Pancreas (tissue), 10 donors: ENCODE measurements around the gene SLC7A10. TPM values are rescaled to one million over a fixed set of nuclear protein-coding genes. Genes with fewer than 3 reads are reported as not detected.

Experiments
- ATAC-seq, 4 donors: fragments of 200-7000 bp; cut with Tn5 transposase; one replicate each; pipeline versions ENCODE4 v1.8.0 to v1.9.1; 2020; ENCODE audit warnings: mild to moderate bottlenecking in 4 of 4, moderate library complexity in 4 of 4
- DNase-seq, 6 donors: peaks; one replicate each; pipeline ENCODE4 v3.0.0-alpha.2; 2020
- FAIRE-seq: peaks from 2 replicates; lab custom pipeline; 2012; peaks lifted over from hg19 to GRCh38; lab: Jason Lieb, UNC
- H3K27ac ChIP-seq, 4 donors: fragments of 200-600 bp; sonication (generic); 1 replicate in 3 of 4; 2 replicates in 1 of 4; pipeline versions ENCODE4 v1.5.0 to v1.8.0; 2020
- H3K27me3 ChIP-seq, 4 donors: fragments of 200-600 bp; one replicate each; pipeline ENCODE4 v1.8.0; 2021
- H3K36me3 ChIP-seq, 3 donors: fragments of 200-600 bp; sonication (generic) in 1 of 3; one replicate each; pipeline versions ENCODE4 v1.5.0 to v1.8.0; 2020 to 2021
- H3K4me1 ChIP-seq, 3 donors: fragments of 200-600 bp; one replicate each; pipeline ENCODE4 v1.8.0; 2021
- H3K4me3 ChIP-seq, 4 donors: fragments of 200-600 bp; sonication (generic) in 2 of 4; one replicate each; pipeline versions ENCODE4 v1.5.0 to v1.8.0; 2020 to 2021
- H3K9me3 ChIP-seq, 4 donors: fragments of 200-600 bp; one replicate each; pipeline ENCODE4 v1.8.0; 2021
- WGBS, 2 donors: extraction: QIAGEN DNeasy Blood & Tissue Kit; methylation state at CpG; one replicate each; pipeline ENCODE4 v1.1.7; 2013; 5-methylcytosine and 5-hydroxymethylcytosine counted together
- intact Hi-C, 3 donors: fragments of 100-400 bp; cut with DNase I; formaldehyde crosslinking; loops; one replicate each; pipeline versions ENCODE4 v1.11.1 to v1.14.2; 2022
- polyA plus RNA-seq, 2 donors: library from polyadenylated mRNA; stranded (reverse); fragments of 200-250 nt; gene quantifications; one replicate each; pipeline ENCODE4 v1.2.3, GENCODE V29; 2013
- total RNA-seq, 6 donors: library from RNA; stranded (reverse); fragmentation: NEBNext Ultra II Directional in 4 of 6; extraction: Animal tissue kit (Norgen Biotek cat#: 25700) in 4 of 6; gene quantifications; one replicate each; pipeline versions ENCODE4 v1.2.1 to v1.2.4, GENCODE V29; 2021 to 2023
- TF ChIP-seq, protein P1 (sequence below), 4 donors: fragments of 200-600 bp; sonication (generic) in 3 of 4; IDR thresholded peaks; one replicate each; pipeline versions ENCODE4 v1.5.0 to v1.8.0; 2021; ENCODE audit warnings: antibody characterized with exemption in 4 of 4
- donor health status: healthy with polysubstance abuse.
- donor health status: DM: no; HTN: no; CAD: no; lungs with moderate emphysema.
- donor health status: DM: no; HTN: no; CAD: no.
- donor health status: control.
- donor health status: control.
- donor health status: Bipolar disorder and iron deficiency.
- donor health status: DM: yes; HTN: yes; CAD: no.
- donor health status: DM: no; HTN: no; CAD: no.
- donor health status: DM: no; HTN: no; CAD: no.
- donor health status: DM: yes; HTN: yes; CAD: no.

SLC7A10 gene
- total and polyA plus RNA-seq, 8 donors: 0.28 to 1.3 (median 0.38) TPM; not detected in 5

DNA sequence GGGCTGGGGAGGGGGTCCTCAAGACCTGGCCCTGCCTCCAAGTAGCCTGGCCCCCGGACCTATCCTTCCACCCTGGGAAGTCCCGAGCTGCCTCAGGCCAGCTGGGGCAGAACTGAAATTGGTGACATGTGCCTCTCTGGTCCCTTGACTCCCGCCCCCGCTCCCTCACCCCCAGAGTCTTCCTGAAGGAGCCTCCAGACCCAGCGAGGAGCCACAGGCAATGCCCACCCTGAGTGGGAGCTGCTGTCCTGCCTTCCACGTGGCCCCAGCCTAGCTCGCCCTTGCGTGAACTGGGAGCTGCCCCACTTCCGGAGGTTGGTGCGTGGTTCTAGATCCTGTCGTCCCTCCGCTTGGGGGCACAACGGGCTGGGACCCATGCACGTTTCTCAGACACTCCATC is 42.1 kb upstream of the SLC7A10 start:
- Histone ChIP-seq H3K4me3 (no peak overlapping the region), H3K4me1 (no peaks in the 10 kb centered on the region), H3K27ac (no peak overlapping the region), H3K9me3 (no peaks in the 10 kb centered on the region), H3K27me3 (no peaks in the 10 kb centered on the region), H3K36me3 (no peaks in the 10 kb centered on the region)
- peak in 1 of 4 donors; percentile 74 for ATAC-seq
- peak in 1 of 6 donors; percentile 55 for DNase-seq
- TF ChIP-seq, protein P1, sequence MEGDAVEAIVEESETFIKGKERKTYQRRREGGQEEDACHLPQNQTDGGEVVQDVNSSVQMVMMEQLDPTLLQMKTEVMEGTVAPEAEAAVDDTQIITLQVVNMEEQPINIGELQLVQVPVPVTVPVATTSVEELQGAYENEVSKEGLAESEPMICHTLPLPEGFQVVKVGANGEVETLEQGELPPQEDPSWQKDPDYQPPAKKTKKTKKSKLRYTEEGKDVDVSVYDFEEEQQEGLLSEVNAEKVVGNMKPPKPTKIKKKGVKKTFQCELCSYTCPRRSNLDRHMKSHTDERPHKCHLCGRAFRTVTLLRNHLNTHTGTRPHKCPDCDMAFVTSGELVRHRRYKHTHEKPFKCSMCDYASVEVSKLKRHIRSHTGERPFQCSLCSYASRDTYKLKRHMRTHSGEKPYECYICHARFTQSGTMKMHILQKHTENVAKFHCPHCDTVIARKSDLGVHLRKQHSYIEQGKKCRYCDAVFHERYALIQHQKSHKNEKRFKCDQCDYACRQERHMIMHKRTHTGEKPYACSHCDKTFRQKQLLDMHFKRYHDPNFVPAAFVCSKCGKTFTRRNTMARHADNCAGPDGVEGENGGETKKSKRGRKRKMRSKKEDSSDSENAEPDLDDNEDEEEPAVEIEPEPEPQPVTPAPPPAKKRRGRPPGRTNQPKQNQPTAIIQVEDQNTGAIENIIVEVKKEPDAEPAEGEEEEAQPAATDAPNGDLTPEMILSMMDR (IDR thresholded peaks at IDR 0.05): no peak
- no peak for FAIRE-seq
- intact Hi-C loops: no loop called here
- WGBS, 2 donors: 66 to 81% methylated on average over 14 of the region's 14 CpGs

DNA sequence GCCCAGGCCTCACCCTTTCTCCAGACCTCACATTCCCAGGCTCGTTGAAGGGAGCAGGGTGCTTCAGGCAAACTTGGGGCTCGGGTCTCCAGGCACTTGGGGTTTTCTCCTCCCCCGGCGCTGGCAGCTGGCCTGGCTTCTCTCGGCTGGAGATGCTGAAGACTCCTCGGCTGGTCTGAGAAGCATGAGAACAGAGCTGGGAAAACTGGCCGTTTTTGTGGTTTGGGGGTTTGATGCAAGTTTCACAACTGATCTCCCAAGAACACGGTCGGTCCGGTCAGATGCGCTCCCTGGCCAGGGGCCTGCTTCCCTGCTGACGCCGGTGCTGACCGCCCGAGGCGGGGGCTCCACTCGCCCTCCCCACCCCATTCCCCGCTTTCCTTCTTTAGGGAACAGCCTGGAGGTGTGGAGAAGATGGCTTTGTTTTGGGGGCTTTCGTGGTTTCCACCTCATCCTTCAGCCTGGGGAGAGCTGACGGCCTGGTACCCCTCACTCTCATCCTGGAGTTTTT is 41.4 kb upstream of the SLC7A10 start:
- Histone ChIP-seq H3K4me1 (no peaks in the 10 kb centered on the region), H3K36me3 (no peaks in the 10 kb centered on the region), H3K9me3 (no peaks in the 10 kb centered on the region), H3K27me3 (no peaks in the 10 kb centered on the region), H3K27ac (no peak overlapping the region), H3K4me3 (no peak overlapping the region)
- peak in 1 of 6 donors; percentile 25 for DNase-seq
- 76 to 85% methylated on average over 19 to 20 of the region's 20 CpGs for WGBS, 2 donors
- intact Hi-C loops: no loop called here
- FAIRE-seq: no peak
- ATAC-seq: peak in 1 of 4 donors; percentile 40
- TF ChIP-seq, protein P1 (IDR thresholded peaks at IDR 0.05): no peak

DNA sequence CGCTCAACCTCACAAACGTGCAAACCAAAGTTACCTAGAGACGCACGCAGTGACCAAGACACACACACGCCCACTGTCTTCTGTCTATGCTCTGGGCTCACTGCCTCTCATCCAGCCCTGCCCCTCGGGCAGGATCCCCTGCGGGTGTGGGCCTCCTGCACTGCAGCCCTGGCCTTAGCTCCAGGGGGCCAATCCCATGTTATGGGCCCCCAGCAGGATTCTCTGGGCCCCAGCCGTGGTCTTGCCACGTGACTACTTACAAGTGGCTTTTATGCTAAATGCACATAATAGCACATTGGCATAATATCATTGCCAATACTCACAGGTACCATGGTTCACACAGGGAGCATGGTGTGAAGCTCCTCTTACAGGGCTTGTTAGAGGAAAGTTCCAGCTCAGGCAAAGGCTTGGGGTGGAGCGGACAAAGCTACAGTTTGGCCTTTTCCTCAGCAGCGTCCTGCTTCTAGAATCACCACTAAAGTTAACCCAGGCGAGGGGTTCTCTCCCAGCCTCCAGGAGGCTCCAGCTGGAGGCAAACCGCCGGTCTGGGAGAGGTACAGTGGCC is 39.3 kb upstream of the SLC7A10 start:
- Histone ChIP-seq H3K27me3 (no peaks in the 10 kb centered on the region), H3K4me3 (no peak overlapping the region), H3K4me1 (no peaks in the 10 kb centered on the region), H3K9me3 (no peaks in the 10 kb centered on the region), H3K36me3 (no peaks in the 10 kb centered on the region), H3K27ac (no peak overlapping the region)
- intact Hi-C loops: no loop called here
- FAIRE-seq (no peak), DNase-seq (peak in 1 of 6 donors; percentile 32), ATAC-seq (no peak)
- TF ChIP-seq, protein P1 (IDR thresholded peaks at IDR 0.05): no peak
- 85 to 91% methylated on average over 14 of the region's 14 CpGs for WGBS, 2 donors

DNA sequence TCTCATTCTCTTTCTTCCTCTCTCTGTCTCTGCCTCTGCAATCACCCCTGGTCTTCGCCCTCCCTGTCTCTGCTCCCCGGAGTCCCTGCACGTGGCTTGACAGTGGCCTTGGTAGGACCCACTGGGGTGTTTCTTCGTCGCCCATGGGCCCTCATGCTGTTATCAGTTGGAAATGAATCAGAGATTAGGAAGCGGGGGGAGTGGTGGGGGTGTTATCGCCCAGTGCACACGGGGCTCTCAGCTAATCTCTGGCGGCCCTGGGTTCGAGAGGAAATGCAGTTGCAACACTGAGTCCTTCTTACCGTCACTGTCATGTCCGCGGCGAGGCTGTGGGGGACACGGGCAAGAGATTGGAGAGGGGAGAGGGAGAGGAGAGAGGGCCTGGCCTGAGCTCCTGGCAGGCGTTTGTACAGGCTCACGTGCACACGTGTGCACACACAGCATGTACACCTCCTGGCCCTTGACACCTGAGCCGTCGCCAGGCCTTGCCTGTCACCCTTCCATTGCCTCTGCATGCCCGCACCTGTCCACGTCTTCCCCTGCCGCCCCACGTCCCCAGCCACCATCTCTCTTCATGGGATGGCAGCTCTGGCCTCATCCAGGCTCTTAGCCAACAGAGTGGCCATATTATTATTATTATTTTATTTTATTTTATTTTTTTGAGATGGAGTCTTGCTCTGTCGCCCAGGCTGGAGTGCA is 37.8 kb upstream of the SLC7A10 start:
- no peak for ATAC-seq
- Histone ChIP-seq H3K27me3 (no peaks in the 10 kb centered on the region), H3K36me3 (no peaks in the 10 kb centered on the region), H3K9me3 (no peaks in the 10 kb centered on the region), H3K4me3 (no peak overlapping the region), H3K4me1 (no peaks in the 10 kb centered on the region), H3K27ac (no peak overlapping the region)
- TF ChIP-seq, protein P1 (IDR thresholded peaks at IDR 0.05): no peak
- intact Hi-C loops: no loop called here
- FAIRE-seq: no peak
- WGBS, 2 donors: 66 to 75% methylated on average over 25 of the region's 25 CpGs
- DNase-seq: peak in 1 of 6 donors; percentile 36
